MM.1S (cell line): ENCODE results near the gene KIF4B.

Source experiments
- CTCF ChIP-seq: fragments of 300-600 bp; sonication (generic); IDR thresholded peaks from 2 replicates; pipeline ENCODE4 v1.5.1; 2016; ENCODE audit warnings: antibody characterized with exemption, low read length, mixed read lengths
- EZH2phosphoT487 ChIP-seq: fragments of 300-600 bp; sonication (generic); IDR thresholded peaks from 2 replicates; pipeline ENCODE4 v1.6.1; 2018; ENCODE audit warnings: antibody characterized with exemption, low read length

- TF ChIP-seq CTCF: no peak
- no peak for TF ChIP-seq EZH2phosphoT487
Observed at GRCh38 chr5:154984946-154985516, 28.5 kb upstream of the KIF4B start.
